Stimulated activated CD4-positive, alpha-beta T cell treated with anti-CD3 and anti-CD28 coated beads, Interleukin-4, amount 100 ng/mL, for 1 hour (primary cell): ENCODE results near the gene CLMN.

Experiments
- DNase-seq: peaks from one replicate; pipeline ENCODE4 v3.0.0-alpha.2; 2020

CLMN gene

DNA sequence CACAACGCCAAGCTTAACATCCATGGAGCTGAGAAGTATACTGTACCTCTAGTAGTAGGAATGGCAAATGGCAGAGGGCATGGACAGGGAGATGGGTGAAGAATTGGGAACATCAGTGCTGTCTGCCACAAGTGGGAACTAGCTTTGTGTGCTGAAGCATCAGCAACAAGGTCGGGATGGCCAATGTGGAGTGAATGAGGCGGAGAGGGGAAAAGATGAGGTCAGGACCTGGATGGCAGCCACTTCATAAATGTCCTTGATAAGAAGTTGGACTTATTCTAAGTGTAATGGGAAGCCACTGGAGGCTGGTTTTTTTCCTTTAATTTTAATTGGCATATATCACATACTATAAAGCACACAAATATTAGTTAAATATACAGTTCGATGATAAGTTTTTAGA, 21.9 kb upstream of the CLMN start:
- no peak for DNase-seq

DNA sequence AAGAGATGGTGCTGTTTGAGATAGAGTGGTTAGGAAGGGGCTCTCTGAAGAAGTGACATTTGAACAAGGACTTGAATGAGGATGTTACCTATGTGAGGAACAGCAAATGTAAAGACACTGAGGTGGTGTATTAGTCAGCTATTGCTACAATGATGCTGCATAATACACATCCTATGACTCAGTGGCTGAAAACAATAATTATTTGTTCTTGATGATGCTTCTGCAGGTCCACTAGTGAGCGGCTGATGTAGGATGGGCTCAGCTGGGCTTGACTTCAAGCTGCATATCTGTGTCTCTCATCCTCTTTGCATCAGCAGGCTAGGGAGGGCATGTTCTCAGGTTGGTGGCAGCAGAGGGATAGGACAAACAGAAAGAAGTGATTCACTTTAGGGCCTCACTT, 21.4 kb upstream of the CLMN start:
- no peak for DNase-seq

DNA sequence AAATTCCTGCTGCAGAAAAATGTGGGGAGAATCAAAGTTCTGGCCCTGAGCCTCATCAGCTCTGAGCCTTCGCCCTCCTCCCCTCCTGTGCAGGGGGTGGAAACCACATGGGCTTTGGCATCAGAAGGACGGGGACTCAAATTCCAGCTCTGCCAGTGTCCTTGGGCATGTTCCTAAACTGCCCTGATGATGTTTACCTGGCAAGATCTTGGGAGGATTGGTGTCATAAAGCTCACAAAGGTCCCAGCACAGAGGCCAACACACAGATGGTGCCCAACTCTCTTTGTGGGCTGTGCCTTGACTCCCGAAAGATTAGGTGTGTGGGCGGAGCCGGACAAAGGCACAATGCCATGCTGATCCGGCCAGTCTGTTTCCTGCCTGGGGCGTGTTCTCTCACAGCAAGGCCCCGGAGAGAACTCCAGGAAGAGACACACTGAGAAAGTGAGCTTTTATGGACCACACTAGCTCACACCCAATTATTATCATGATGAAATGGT, 20.5 kb upstream of the CLMN start:
- no peak for DNase-seq

DNA sequence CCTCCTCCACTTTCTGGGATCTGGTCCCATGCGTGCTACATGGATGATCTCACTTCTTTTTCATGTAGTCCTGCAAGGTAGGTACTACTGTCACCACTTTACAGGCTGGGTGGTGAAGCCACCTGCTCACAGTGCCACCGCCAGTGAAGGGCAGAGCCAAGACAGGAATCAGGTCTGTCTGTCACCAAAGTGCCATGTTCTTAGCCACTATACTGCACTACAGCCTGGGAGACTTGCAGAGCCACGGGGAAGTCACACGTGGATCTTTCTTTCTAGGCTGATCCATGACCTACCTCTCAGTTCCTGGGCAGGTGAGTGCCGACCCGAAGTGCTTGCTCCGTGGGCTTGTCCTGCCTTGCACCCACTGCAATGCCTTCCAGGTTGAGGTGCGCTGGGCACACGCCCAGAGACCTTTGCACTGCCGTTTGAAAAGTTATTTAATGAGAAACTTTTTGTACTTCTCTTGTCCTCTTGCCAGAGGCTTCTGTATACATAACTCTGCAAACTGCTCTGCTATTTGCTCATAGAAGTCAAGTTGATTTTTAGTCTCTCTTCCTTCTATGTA, 19.7 kb upstream of the CLMN start:
- no peak for DNase-seq

DNA sequence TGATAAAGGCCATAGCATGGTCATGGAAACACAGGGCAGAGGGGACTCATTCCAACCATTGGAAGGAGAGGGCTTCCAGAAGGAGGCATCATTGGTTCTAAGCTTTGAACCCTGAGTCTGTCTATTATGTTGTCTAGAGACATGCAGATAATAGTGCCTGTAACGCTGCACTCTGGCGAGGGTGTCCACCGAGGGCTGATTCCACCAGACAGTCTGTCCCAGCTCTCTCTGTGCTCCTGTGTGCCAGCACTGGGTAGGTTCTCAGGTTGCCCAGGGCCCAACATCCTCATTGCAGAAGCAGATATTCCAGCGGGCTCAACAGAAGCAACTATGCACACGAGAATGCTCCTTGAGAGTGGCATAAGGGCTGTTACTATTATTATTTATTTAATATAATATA, 18.7 kb upstream of the CLMN start:
- no peak for DNase-seq

DNA sequence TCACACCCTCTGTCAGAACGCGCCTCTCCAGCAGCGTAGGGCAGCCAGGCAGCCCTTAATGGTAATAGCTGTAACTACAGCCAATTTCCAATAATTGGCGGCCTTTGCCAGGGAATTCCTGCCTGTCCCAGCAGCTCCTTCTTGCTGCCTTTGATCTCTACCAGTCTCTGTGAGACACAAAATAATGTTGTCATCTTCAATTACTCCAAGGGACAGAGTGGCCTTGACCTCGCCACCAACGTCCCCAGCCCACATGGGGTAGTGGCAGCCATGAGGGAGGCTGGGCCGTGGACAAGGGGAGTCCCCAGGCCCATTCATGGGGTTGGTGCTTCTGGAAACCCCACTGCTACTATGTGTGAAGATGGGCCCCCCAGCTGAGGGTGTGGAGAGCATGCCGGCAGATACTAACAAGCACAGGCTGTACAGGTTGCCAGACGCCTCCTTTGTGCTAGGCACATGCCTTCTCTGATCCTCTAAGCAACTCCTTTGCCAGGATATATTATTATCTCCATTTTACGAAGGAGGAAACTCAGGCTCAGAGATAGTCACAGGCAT, 17.4 kb upstream of the CLMN start:
- no peak for DNase-seq

DNA sequence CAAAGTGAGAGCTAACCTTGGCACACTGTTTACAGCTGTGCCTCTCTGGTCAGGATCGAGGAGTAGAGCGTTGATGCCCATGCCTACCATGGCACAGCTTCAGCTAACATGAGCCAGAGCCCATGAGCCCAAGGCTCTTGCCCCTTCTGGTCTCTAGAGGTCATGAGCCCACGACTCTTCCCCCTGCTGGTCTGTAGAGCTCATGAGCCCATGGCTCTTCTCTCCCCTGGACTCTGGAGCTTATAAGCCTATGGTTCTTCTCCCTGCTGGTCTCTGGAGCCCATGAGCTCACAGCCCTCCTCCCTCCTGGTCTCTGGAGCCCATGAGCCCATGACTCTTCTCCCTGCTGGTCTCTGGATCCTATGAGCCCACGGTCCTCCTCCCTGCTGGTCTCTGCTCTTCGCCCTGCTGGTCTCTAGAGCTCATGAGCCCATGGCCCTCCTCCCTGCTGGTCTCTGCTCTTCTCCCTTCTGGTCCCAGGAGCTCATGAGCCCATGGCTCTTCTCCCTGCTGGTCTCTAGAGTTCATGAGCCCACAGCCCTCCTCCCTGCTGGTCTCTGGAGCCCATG, 16.6 kb upstream of the CLMN start:
- DNase-seq = no peak

DNA sequence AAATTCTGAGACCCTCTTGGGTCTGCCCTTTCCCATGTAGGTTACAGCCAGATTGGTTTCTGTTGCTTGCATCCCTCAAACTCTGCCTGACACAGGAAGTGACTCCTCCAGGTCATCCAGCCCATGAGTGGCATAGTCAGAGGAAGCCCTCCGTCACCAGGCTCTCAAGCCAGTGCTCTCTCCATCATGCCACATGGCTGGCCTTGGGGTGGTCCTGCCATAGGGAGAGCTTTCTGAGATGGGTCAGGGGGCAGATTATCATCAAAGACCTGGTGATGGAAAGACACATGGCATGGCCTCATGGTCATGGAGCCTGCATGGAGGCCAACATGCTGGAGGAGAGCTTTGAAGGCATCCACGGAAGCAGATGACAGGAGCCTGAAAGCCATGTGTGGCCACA, 15.4 kb upstream of the CLMN start:
- DNase-seq = no peak

DNA sequence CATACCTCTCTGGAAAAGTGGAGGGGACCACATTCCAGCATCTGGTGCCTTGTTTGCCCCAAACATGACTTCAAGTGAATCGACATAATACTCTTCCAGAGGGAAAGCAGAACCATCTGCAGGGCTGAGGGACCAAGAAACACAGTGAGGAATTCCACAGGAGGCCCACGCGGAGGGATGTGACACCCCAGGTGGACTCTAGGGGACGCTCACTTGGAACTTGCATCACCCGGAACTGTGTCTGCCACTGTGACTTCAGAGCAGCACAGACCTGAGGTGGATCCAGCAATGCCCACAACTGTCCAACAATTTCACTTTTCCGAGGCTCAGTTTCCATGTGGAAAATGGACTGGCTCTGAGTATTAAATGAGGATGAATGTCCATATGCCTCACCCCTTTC, 14.3 kb upstream of the CLMN start:
- no peak for DNase-seq

DNA sequence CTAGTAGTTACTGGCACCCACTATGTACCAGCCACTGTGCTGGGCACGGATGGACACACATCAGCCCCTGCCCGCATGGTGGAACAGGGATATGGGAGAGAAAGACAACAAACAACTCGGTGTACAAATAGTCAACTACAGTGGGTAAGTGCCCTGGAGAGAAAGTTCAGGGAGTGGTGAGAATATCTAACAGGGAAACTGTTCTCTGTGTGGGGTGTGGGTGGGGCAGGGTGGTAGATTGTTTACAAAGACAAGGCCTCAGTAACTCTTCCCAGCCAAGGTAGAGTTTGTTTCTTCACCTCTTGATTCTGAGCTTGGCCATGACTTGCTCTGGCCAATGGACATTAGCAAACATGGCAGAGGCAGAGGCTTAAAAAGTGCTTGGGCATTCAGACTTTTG, 12.9 kb upstream of the CLMN start:
- no peak for DNase-seq

DNA sequence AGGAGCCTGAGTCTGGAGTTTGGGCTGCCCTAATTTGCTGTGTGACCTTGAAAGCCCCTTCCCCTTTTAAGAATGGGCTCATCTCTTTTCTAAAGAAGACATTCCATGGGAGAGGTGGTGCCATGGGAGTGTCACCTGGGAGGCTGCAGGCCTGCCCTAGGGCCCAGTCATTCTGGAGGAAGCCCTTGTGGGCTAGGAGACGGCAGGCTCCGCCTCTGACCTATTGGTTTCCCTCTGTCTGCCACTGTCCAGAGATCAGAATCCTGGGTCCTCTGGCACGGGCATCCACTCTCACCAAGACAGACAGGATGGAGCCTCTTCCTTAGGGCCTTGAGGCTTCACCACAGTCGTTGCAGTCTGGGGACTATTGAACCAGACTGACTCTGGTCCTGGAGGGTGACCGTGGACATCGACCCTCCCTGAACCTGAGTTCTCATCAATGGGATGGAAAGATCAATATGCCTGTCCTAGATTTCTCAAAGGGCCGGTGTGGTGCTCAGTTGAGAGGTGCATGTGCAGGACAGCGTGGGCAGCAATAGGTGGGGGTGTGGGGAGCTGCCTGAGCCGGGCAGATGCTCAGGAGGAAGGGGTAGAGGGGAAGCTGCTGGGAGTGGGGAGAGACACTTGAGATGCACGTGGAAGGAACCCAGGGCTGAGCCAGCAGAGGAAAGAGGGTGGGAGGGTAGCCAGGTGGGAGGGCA, 12.2 kb upstream of the CLMN start:
- DNase-seq = no peak

DNA sequence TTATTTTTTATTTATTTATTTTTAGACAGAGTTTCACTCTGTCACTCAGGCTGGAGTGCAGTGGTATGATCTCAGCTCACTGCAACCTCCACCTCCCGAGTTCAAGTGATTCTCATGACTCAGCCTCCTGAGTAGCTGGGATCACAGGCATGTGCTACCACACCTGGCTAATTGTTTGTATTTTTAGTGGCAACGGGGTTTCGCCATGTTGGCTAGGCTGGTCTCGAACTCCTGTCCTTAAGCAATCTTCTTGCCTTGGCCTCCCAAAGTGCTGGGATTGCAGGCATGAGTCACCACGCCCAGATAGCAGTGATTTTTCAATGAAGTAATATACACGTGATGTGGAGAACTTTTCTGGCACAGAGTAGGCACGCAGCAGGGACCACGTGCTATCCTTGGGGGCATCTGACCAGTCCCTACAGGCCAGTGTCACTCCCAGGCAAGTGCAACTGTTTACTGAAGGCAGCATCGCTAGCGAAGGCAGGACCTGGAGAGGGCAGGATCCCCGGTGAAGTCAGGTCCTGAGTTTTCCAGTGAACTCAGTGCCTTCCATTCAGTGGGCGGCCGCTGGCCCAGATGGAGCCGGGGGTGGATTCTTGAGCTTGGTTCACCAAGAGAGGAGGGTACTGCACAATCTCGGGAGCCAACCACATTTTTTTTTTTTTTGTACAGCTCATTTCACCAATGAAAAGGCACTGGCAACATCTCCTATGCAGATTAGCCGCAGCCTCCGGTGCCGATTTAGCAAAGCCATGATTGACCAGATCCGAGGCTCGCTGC, 11.1 kb upstream of the CLMN start:
- no peak for DNase-seq

DNA sequence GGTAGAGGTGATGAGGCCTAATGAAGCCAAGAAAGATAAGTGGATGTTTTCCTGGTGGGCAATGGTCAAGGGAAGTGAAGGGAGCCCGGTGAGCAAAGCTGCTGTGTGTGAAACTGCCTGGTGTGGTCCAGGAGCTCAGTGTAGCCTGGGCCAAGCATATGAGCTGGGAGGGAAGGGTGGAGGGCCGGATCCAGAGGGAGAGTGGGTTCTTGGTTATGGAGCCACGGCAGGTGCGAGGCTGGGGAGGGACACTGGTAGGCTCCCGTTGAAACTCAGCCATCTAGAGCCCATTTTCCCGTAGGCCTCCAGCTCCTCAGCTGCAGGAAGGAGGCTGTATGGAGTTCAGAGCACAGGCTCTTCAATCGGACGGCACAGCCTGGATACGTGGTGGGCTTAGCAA, 10.2 kb upstream of the CLMN start:
- no peak for DNase-seq

DNA sequence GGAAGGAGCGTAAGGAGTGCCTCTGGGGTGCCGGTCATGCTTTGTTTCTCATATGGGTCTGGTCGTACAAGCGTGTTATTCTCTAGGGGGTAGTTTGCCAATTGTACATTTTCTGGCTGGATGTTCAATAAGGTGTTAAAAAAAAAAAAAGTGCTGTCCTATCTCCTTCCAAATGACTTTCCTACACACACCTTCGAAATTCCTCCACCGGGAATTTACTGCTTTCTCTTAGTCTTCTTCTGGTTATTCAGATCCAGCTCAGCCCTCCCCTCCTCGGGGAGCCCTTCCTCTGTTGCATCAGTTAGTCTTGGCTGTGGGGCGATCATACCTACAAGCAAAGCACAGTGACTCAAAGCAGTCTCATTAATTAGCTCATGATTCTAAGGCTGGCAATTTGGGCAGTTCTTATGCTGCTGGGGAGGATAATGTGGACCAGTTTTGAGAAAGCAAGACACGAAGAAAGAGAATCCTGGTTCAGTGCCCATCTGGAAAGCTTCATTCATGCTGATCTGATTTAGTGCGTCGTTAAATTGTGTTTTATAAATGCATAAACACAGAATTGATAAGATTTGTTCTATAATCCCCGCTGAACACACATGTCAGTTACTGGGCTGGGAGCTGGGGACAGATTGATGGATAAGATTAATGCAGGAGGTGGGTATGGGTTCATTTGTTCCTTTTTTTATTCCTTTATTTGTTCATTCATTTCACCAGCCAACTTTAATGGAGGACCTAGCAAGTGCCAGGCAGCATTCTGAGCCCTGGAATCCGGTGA, 9.2 kb upstream of the CLMN start:
- no peak for DNase-seq

DNA sequence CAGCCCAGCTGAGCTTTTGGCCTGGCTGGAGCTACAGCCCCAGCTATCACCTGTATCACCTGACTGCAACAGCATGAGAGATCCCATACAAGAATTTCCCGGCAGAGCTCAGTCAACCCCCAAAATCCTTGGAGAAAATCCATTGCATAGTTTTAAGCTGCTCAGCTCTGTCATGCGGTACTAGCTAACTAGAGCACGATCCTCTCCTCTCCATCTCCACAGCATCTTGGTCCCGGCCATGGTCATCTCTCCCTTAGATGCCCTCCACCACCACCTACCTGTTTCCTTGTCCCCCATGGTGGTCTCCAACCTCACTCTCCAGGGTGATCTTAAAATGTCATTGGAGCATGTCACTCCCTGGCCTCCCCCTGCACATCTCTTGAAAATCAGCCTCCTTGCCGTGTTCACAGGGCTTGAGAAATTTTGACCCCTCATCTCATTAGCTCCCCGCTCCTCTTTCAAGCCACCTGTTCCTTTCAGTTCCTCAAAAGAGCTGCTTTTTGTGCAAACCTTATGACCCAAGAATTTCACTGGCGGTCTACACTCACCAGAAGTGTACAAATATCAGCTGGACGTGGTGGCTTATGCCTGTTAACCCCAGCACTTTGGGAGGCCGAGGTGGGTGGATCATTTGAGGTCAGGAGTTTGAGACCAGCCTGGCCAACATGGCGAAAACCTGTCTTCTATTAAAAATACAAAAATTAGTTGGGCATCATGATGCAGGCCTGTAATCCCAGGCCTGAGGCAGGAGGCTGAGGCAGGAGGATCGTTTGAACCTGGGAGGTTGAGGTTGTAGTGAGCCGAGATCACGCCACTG, 8.1 kb upstream of the CLMN start:
- no peak for DNase-seq

DNA sequence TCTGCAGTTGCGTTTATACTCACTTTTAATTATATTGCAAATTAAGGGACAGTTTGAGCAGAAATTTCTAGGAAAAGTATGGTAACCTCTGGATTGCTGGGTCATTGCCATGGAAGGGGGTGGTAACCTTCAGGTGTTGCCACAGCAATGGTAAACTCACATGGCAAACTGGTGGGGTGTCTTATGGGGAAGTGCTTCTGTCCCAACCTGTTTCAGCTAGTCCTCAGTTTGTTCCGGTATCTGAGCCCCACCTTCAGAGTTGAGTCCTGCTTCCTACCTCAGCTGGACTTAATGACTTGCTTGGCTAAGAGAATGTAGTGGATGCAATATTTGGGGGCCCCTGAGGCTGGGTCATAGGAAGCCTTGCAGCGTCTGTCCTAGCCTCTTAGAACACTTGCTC, 7.3 kb upstream of the CLMN start:
- no peak for DNase-seq

DNA sequence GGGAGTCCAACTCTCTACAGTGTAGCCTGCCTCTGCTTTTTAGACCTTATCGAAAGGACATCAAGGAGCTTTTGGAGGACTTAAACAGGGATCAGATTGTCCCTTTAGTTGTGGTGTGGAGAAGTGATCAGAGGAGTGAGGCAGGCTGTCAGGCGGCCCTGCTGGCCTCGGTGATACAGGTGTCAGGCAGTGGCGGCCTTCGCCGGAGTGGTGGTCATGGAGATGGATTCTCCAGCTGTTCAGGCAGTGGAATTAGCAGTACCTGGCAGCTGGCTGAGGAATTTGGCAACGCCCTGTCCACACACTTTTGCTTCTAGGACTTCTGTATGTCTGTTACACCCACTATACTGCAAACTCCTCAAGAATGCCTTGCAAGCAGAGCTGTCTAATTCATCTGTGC, 4.2 kb upstream of the CLMN start:
- DNase-seq = no peak

DNA sequence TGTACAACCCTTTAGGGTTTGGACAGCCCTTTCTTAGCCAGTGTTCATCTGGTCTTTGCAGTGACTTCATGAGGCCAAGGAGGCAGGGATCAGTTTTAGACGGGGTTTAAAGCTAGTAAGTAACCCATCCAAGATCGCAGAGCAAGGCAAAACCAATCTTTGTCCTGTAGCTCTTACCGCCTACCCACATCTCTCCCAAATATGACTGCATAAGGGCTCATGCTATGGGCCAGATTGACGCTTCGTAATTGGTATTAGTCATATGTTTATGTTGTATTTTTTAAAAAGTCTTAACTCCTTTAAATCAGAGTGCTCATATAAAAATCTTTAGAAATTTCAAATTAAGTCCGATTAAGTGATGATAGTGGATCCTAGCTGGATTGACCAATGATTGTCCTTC, 3.7 kb upstream of the CLMN start:
- DNase-seq = no peak

DNA sequence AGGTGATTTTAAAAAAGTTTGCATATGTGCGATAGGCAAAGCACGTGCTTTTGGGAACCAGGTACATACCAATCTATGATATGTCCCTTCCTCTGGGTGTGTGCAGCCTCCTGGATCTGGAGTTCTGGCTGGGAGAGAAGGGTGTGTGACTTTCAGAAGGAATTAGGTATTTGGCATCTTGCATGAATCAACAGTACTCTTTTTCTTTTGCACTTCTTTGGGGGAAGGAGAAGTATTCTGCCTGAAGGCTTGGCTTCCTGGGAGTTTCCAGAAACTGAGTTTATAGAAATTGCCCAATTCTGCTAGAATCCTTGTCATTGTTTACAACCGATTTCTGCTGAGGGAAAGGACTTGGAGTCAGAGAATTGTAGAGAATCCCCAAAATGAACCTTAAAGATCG, 2.9 kb upstream of the CLMN start:
- DNase-seq = no peak

DNA sequence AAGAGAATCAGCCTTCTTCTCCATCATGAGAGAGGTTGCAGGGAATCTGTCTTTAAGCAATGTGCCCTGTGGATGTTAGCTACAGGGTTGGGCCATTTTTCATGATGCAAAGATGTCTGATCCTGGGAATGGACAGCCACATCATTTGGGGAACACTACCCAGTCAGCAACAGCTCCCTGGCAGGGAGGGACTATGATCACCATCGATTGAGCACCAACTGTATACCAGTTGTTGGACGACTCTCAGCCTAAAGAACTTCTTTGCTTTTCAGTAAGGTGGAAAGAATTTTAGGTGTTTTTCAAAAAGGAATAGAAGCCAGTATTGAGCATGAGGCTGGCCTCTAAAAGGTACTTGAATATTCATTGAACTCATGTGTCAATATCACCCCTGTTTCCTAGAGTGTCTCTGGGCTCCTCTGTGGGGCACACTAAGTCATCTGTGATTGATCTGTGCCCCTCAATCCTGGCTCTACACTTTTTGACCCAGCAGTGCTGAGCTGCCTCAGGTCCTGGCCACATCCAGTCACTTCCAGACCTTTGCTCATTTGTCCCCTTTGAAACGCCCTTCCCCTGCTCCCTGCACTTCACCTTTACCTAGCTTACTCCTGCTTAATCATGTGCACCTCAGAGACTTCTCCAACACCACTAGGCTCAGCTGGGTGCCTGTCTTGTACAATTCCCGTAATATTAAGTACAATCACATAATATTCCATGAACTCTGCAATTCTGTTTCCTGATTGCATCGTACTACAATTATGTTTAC, 2.2 kb upstream of the CLMN start:
- no peak for DNase-seq

DNA sequence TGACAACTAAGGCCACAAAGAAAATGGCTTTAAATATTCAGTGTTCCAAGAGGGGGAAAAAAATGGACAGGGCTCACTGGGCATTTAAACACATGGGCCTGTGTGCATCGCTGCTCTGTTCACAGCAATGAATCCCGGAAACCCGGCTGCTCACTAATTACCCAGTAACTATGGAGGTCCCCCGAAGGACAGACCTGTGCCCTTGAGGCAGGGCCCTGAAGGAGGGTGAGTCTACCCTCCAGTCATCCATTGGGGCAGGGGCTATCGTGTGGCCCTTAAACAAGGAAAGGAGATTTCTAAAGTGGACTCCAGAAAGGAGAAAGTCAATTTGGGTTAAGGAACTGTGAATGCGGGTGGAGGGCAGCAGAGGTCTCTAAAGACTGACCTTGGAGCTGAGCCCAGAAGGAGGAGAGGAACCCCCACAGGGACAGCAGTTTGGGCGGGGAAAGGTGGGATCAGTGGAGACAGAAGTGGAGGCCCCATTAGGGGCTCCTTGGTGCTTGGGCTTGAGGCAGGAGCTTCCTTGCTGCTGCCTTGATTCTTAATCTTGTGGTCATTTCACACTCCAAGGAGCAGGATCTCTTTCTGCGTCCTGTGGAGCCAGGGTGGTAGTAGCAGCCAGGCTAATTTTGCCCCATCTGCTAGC, 1.4 kb upstream of the CLMN start:
- DNase-seq = no peak
